GM18909 (cell line): ENCODE results near the gene P2RY6.

Experiments used
- ATAC-seq: cut with Tn5 transposase; IDR thresholded peaks from one replicate; pipeline ENCODE4 v1.9.1; 2021; ENCODE audit warnings: mild to moderate bottlenecking; ENCODE audit not compliant: unreplicated experiment, poor library complexity

The P2RY6 gene

GRCh38 chr11:73327812-73328364, 55.8 kb downstream of the P2RY6 start:
- ATAC-seq = no peak

DNA sequence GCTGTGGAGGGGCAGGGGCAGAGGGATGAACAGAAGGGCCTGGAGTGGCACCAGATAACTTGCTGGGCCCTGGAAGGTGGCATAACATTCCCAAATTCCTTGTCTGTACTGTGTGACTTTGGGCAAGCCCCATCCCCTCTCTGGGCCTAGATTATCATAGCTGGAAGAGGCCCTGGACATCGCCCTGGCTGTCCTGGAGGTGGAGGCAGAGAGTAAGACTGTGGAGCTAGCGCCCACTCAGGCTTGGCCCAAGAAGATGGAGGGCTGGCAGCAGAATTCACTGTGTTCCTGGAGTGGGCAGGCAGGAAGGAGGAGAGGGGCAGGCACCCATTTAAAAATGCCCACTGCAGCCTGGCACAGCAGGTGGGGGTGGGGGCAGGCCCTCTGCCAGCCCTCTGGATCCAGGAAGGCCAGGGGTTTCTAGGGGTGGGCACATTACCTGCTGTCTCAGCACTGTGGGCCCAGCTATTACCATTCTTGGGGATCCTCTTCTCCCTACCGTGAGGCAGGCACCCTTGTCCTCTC, 58.5 kb downstream of the P2RY6 start:
- ATAC-seq = no peak

GRCh38 chr11:73331138-73331916, 59.2 kb downstream of the P2RY6 start:
- ATAC-seq = no peak

DNA sequence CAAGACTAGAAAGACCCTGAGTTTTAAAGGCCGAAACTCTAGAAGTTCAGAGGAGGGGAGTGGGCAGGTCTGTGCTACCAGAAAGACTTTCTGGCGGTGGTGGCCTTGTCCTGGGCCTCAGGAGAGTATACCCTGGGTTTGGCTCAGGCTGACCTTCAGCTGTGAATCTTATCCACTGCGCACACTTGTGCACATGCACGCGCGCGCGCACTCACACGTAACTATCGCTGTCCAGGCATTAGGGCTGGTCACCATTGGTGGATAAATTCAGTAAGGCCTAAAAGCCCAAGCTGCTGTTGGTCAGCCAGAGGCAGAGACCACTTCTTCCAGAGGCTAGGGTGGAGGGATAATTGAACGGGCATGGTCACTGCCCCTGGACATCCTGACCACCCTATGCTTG, 61.0 kb downstream of the P2RY6 start:
- ATAC-seq = no peak

GRCh38 chr11:73333640-73334383, 61.7 kb downstream of the P2RY6 start:
- no peak for ATAC-seq

DNA sequence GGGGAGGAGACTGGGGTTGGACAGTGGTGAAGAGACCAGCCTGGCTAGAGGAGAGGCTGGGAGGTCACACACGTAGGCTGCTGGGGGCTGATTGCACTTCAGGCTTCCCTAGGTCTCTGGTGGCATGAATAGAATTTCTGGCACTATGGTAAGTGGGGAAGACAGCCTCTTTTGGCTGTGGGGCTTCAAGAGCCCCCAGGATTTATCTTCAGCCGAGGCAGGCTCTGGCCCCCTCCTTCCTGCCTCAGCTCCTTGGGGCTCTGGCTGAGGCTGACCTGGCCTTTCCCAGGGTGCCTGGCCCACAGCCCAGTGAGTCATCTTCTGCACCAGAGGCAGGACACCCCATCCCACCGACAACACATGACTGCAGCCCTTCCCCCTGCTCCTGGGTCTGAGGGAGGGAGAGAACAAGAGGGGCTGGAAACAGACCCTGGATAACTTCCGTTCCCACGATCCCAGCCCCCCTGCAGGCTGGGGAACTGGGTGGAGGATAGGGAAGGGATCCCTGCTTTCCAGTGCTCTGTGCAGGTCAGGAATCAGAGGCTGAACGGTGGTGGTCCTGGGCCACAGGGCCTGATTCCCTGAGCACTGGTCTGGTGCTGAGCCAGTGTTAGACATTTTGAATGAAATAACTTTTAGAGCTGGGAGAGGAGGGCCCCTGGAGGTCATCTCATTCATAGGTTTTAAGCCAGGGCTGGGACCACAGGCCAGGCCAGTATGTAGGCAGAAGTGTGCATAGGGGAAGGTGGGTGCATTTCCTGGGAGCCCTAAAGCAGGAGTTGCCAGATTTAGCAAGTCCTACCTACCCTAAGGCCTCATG, 62.5 kb downstream of the P2RY6 start:
- ATAC-seq = no peak

GRCh38 chr11:73335204-73335923, 63.2 kb downstream of the P2RY6 start:
- no peak for ATAC-seq

DNA sequence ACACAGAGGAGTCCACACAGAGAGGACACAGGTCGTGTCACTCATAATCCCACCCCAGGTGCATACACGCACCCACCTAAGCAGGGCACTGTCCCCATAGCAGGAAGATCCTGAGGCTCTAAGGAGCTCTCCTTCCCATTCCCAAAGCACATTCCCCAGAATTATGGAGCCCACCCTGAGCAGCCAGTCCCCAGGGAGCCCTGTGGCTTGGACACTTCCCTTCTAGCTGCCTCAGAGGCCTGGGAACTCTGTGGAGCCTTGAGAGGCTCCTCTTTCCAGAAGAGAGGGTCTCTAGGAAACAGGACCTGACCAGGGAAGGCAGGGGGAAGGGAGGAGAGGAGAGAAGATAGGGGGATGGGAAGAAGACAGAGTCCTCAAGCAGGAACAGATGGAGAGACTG, 65.7 kb downstream of the P2RY6 start:
- ATAC-seq = no peak

- no peak for ATAC-seq
Measured at GRCh38 chr11:73338279-73338678, 66.1 kb downstream of the P2RY6 start.

DNA sequence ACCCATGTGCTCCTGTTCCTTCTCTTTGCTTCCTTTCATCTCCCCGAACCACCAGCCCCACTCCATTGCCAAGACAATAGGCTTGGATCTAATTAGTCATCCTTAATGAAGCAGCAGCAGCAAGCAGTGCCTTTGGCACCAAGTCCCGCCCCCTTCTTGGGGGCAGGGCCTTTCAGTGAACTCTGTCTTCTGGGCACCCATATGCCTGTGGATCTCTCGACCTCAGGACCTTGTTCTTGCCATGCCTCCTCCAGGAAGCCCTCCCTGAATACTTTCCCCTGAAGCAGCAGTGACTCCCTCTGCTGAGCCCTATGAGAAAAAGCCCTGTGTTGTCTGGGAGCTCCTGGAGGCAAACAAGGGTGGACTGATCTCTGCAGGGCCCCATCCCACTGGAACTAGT, 68.0 kb downstream of the P2RY6 start:
- no peak for ATAC-seq

GRCh38 chr11:73342633-73343032, 70.5 kb downstream of the P2RY6 start:
- ATAC-seq = no peak

DNA sequence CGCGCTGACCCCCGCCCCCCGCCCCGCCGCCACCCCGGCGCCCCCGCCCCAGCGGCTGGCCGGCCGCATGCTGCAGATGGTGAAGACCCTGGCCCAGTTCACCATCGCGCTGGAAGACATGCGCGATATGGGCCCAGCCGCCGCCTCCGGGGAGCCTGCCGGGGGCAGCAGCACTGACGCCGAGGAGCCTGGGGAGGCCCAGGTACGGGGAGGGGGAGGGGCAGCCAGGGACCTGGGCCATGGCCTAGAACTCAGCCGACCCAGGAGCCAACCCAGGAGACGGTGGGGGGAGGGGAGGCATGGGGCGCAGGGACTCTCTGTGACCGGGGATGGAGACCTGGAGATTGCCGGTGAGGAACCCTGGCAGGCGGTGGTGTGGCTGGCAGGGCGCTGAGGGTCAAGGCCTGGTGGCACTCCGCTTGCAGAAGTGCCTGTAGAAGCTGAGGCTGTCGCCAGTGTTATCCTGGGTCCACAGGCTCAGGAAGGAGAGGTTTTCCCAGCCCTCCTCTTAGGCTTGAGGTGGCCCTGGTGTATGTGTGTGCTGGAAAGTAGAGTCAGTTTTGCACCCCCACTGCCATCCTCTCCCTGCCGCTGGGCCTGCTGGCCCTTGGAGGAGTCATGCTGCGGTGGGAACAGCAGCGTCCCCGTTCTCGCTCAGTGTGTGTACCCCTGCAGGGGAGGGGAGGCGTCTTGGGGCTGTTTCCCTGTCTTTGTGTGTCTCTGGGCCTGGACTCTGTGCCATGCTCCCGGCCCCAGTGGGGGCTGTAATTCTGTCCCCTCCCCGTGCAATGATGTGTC, 71.1 kb downstream of the P2RY6 start:
- no peak for ATAC-seq

- no peak for ATAC-seq
Measured at GRCh38 chr11:73344191-73344607, 72.1 kb downstream of the P2RY6 start.

- ATAC-seq = no peak
Measured at GRCh38 chr11:73345481-73346160, 73.5 kb downstream of the P2RY6 start.

DNA sequence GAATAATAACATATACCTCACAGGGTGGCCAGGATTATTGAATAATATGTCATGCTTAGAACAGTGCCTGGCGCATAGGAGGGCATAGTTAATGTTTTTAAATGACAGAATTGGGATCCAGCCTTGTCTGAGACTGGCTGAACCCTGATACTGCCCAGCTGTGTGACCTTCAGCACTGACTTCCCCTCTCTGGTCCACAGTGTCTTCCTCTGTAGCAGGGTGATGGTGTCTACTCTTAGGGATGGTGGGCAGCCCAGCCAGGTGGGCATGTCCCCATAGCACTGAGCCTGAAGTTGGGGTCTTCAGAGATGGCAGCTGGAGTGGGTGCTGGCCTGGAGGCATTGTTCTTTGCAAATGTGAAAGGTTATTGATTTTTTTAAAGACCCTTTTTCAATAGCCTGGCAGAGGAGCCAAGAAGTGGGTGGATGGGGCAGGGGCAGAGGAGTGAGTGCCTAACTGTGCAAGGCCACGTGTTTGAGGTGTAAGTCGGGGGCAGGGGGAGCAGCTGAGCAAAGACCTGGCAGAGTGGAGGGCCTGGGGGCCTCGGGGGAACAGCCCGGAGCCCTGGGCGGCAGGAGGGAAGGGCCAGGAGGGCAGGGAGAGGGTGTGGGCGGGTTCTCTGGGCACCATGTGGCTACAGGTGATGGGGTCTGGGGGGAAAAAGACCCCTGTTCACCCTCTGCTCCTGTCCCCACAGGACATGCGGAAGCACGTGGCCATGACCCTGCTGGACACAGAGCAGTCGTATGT, 74.2 kb downstream of the P2RY6 start:
- ATAC-seq = no peak

- ATAC-seq = no peak
Measured at GRCh38 chr11:73347067-73347466, 74.9 kb downstream of the P2RY6 start.
